SHP77 treated with DMSO at 0.1 percent for 48 hours (cell line): ENCODE measurements around the gene RRP1.

Source experiments
- DNase-seq: peaks from one replicate; lab custom pipeline; 2025; lab: John Stamatoyannopoulos, UW

RRP1 gene

DNA sequence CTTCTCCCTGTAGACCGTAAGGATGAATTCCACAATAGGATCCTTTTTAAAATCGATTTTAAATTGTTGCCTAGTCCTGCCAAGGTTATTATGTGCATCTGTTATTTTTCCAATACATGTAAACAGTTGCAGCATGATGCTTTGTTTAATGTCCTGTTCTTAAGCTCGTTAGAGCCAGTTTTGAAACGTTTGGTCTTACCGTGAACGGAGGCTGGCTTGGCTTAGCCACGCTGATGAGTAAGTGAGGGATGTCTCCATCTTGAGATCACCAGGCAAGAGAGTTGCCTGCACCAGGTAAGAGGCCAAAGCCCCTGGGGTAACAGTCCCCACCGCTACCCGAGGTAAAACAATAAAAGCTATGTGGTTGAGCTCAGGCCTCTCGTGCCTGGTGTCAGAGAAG, 30.6 kb upstream of the RRP1 start:
- no peak for DNase-seq

DNA sequence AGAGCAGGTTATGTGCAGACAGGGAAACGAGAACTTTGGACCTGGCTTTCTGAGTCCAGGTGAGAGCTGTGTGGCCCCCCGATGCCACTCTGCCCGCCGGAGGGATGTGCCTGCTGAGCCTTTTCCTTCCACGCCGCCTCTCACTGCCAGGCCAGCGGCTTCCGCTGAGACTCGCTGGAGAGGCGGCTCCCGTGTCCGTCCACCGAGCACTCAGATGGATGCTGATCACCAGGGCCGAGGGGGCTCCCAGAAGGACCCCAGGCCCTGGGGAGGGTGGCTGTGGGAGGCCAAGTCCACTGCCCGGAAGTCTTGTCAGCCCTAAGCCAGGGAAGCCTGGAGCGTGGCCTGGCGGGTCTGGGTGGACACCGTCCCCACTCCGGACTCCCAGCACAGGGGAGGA, 29.7 kb upstream of the RRP1 start:
- no peak for DNase-seq

DNA sequence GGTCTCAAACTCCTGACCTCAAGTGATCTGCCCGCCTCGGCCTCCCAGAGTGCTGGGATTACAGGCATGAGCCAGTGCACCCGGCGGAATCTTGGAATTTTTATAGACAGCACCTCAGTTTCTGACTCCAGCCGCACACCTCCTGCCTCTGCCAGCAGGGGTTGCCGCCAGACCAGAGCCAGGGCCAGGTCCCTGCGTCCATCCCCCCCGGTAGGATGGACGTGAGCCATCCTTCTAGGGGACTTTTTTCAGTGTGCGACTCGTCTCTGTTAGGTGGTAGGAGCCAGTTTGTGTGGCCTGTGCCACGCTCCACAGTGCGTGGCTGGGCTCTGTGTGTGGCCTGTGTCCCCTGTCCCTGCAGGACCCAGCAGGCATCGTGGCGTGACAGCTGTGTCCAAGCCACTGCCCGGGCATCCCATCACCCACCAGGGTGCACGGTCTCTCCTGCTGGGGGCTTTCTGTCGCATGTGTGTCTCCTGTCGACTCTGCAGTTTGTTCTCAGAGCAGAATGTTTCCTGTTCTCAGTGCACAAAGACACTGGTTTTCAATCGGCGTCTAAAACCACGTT, 28.9 kb upstream of the RRP1 start:
- no peak for DNase-seq

DNA sequence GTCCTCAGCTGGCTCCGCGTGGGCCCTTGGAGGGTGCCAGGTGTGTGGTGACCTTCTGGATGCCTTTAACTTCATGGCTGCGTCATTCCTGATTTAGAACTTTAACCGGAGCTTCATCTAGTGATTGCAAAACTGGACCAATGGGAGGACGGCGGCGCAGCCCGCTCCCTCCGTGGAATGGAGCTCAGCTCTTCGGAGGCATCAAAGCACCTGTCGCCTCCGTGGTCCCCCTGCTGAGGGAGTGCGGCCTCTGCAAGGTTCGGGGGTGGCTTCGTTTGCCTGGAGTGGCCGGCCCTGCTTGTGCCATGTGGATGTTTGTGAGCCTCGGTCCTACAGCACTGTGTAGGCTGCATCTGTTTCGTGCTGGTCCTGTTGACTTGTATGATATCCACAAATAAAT, 27.5 kb upstream of the RRP1 start:
- no peak for DNase-seq

DNA sequence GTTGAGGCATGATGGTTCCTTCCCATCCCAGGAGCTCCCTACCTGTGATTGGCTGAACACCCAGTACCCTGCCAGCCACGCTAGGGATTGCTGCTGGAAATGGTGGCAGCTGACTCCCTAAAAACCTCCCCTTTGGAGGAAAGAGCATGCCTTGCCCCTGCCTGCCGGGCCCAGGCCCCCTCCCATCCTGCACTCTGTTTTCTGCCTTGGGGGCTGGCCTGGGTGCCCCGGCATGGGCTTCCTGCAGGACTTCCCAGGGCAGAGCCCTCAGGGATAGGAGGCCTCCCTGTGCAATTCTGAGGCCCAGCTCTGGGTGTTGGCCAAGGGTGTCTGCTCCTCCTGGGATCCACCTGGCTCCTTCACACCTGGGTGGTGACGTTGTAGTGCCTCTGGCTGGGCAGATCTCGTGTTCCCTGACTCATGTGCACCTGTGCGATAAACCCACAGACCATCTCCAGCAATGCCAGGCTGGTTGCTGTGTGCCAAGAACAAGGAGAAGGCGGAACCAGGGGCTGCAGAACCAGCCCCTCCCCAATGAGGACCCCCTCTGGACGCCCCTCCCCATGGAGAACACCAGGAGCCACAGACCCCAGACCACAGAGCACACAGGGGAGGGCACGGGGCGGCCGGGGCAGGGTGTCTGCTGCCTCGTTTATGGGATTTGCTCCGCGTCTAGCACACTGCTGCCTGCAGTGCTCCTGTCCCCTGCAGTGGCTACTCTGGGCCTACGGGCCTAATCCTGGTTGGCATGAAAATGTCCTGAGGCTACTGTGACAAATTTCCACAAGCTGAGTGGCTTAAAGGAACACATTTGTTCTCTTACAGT, 26.9 kb upstream of the RRP1 start:
- DNase-seq, result no peak

DNA sequence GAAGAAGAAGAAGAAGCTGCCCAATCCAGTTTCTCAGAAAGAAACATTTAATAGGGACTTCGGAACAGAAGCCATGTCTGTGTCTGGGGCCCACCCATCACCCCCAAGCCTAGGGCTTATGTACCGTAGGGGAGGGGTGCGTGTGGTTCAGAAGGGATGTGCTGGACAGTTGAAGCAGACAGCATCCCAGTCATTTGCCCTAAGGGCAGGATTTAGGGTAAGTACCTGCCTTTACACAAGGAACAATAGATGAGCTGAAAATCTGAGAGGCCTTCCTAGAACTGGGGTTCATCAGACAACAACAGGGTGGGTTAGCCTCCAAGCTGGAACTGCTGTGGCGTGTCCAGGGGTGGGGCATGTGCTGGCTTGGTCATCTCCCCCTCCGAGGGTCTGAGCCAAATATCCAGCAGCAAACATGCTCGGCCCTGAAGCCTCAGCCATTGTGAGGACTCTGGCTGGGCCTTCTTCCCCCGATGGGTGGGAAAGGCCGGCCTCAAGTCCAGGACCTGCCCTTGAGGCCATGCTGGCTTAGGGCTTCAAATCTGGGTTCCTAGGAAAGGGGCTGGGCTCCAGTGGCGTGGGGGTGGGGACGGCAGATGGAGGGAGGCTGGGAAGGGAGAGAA, 25.4 kb upstream of the RRP1 start:
- DNase-seq, result no peak

DNA sequence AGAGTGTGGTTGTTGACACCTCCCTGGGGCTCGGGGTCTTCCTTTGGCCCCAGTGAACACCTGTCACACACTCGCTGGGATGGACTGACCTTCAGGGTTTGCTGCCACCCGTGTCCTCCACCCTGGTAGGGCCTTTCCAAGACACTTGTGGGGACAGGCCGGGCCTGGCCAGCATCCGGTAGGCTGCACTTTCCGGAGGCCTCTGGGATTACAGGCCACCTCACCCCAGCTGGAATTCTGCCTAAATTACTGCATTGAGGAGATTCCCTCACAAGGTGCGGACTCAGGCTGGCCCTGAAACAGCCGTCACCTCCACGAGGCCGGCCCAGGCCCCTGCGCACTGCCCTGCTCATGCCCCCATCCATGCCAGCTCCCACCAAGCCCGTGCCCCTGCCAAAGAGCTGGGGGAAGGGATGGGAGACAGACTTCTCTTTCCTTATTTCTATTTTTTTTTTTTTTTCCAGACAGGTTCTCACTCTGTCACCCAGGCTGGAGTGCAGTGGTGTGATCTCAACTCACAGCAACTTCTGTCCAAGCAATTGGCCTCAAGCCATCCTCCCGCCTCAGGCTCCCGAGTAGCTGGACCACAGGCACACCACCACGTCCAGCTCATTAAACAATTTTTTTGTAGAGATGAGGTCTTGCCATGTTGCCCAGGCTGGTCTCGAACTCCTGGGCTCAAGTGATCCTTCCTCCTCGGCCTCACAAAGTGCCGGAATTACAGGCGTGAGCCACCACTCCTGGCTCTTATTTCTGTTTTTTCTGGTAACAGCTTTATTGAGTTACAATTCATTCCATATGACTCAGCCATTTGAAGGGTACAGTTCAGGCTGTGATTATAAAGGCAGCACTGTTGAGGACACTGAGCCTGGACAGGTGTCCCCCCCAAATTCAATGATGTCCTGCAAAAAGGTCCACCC, 24.5 kb upstream of the RRP1 start:
- DNase-seq, result no peak

DNA sequence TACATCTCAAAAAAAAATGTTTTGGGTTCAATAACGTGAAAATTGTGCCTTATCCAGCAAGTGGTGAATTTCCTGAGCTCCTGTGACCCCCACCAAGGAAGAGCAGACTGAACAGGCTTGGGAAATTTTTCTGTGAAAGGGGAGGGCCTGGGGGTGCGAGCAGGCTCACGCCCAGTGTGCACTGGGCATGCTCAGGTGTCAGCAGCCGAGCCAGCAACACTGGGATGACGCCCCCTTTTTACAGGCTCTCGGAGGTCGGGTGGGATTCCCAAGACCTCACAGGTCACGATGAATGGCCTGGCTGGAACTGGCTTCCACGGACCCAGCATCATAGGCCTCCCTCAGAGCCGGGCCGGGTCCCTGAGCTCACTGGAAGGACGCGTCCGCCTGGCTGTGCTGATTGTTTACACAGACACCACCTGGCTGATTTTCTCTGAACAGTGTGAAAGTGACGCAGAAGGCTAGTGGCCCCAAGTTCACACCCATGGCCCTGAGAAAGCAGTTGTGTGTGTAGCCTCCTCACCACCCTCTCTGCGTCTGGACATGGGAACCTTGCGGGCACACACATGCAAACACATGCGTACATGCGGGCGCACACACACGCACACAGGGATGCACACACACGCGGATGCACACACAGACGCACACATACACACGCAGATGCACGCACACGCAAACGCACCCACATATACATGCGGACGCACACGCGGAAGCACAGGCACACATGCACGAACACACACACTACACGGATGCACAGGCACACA, 22.5 kb upstream of the RRP1 start:
- DNase-seq, result peak; percentile 52

DNA sequence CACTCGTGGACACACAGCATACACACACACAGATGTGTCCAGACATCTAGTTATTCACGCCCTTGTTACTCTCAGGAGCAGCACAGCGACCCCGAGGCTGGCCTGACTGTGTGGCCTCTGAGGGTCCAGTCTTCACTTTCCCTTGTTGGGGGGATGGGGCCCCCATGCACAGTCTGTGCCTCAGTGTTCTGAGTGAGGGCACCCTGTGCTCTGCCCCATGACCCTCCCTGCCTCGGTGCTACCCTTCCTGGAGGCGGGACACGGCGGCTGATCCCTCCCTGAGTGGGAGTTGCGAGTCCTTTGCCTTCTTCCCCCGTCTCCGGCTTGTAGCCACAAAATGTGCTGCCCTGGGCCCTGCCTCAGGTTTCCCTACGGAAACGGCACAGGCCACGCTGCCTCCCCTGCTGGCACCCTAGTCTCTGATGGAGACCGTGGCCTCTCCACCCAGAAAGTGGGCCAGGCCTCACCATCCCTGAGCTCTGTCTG, 21.8 kb upstream of the RRP1 start:
- no peak for DNase-seq

DNA sequence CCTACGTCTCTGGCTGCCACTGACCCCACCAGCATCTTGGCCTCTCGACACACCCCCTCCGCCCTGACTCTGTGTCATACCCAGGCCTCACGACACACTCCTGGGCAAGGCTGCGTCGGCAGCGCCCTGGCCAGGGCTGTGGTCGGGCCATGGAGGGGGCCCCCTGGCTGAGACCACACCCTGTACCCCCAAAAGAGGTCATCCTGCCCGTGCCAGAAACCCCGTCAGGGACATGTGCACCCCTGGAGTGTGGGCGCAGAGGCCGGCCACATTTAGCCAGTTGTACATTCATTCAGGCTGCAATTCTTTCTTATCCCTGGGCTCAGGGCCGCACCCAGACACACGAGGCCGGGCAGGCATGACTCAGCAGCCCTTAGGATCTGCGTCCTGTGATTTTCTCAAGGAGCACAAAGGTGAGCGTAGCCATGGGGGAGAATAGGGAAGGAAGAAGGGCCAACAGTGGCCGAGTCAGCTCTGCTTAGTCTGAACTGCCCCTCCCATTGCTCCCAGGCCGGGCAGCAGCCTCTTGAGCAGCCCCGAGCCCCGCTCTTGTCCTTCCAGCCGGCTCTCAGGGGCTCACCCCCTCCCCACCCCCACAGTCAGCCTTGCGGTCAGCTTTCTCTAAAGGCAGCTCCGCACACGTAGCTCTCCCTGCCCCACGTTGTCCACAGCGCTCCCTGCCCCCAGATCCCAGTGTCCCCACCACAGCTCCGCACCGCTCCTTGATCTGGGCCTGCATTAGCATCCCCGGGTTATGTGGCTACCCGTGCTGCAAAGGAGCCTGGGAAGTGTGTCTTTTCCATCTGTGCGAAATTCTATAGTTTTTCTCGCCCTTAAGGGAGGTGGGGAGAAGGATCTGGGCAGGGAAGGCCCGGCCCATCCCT, 21.2 kb upstream of the RRP1 start:
- DNase-seq, result no peak

DNA sequence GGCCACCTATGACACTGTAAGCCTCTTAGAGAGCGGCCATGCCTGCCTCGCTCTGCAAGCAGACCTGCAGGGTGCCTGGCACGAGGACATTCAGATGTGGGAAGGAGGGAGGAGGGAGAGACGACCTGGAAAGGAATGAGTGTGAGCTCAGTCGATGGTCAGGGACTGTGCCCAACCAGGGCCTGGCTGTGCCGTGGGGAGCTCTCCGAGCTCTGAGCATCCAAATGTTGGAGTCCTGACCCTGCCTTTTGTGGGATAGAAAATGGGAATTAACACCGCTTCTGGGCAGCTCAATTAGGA, 20.6 kb upstream of the RRP1 start:
- no peak for DNase-seq

DNA sequence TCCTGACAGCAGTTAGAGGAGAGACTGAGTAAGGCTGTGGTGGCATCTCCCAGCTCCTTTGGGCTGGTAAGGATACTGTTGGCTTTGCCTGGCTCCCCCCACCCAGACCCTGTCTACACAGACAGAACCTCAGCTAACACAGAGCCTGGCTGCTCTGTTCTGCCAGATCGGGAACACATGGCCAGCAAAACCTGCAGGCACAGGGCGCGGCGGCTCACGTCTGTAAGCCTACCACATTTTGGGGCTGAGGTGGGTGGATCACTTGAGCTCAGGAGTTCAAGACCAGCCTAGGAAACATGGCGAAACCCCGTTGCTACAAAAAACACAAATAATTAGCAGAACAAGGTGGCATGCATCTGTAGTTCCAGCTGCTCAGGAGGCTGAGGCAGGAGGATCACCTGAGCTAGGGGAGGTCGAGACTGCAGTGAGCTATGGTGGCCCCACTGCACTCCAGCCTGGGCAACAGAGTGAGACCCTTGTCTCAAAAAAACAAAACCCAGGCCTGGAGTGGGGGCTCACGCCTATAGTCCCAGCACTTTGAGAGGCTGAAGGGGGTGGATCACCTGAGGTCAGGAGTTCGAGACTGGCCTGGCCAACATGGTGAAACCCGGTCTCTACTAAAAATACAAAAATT, 19.9 kb upstream of the RRP1 start:
- no peak for DNase-seq

DNA sequence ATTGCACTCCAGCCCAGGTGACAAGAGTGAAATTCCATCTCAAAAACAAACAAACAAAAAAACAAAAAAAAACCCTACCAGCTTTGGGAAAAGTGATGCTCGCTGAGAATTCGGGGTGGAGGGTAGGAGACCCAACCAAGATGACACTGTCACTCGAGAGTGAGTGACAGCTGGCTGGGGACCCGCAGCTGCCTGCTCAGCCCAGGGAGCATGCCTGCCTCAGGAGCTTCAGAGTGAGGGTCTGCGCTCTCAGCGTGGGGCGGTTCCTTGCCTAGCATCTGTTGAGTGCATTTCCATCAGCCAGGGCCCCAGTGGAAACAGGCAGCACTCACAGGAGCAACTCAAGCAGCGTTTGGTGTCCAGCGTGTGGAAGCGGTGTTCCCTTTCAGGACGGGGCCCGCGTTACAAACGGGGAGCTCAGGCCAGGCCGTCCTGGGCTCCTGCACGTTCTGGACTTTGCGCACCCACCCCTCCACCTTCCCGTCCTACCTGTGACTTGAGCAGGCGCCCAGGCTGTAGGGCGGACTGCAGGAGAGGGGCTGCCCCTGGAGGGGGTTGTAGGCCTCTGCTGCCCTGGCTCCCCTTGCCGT, 19.2 kb upstream of the RRP1 start:
- no peak for DNase-seq

DNA sequence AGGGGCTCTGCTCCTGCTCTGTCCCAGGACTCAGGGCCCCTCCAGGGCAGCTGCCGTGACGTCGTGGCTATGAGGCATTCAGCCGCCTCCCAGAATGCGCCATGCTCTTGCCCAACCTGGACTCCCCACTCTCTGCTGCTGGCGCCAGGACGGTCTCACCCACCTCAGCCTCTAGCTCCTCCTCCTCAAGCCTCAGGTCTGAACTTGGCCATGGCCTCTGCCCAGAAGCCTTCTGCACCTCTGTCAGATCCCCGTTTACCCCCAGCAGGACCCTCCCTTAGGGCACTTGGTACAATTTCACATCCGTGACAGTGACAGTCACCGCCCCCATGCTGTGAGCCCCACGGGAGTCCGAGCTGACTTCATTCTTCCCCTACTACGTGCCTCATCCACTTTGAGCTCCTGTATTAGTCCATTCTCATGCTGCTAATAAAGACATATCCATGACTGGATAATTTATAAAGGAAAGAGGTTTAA, 18.1 kb upstream of the RRP1 start:
- DNase-seq, result no peak

DNA sequence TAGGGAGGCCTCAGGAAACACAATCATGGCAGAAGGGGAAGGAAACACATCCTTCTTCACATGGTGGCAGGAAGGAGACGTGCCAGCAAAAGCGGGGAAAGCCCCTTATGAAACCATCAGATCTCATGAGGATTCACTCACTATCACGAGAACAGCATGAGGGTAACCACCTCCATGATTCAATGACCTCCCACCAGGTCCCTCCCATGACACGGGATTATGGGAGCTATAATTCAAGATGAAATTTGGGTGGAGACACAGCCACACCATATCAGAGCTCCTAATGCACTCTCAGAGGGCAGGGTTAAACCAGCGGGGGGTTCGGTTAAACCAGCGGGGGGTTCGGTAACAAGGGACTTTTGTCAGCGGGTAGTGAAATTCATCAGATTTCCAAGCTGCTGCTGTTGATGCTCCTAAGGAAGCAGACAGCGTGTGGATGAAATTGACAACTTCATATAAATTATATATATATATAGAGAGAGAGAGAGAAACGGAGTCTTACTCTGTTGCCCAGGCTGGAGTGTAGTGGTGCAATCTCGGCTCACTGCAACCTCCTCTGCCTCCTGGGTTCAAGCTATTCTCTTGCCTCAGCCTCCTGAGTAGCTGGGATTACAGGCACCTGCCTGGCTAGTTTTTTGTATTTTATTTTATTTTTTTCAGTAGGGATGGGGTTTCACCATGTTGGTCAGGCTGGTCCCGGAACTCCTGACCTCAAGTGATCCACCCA, 17.5 kb upstream of the RRP1 start:
- no peak for DNase-seq

DNA sequence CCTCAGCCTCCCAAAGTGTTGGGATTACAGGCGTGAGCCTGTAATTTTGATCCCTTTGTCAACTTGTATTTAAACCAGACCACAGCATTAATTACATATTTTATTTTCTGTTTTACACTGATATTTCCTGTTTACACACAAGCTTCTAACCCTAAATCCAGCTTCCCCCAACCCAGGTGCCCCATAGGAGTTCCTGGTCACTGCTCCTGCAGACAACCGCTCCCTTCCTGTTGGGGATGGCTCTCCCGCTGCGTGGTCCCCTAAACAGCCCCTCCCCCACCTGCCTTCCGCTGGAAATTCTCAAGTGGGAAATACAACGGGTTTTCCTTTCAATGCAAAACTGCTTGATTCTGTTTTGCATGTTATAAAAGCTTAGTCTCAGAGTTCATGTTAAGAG, 17.0 kb upstream of the RRP1 start:
- no peak for DNase-seq

DNA sequence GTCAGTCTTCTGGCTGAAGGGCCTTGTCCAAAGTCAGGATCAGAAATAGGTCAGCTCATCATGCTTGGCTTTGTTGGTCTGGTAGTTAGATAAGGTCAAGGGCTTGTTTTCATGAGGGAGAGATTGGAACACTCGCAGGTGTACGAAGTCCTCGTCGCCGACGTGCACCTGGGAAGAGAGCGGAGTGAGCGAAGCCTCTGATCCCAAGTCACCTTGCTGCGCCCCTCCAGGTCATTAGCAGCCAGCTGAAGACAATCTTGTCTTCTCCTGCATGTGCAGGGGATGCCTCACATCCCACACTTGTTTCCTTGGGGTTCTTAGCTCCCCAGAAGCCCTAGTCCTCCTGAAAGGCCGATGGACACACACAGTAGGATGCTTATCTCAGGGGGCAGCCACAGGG, 15.2 kb upstream of the RRP1 start:
- no peak for DNase-seq

DNA sequence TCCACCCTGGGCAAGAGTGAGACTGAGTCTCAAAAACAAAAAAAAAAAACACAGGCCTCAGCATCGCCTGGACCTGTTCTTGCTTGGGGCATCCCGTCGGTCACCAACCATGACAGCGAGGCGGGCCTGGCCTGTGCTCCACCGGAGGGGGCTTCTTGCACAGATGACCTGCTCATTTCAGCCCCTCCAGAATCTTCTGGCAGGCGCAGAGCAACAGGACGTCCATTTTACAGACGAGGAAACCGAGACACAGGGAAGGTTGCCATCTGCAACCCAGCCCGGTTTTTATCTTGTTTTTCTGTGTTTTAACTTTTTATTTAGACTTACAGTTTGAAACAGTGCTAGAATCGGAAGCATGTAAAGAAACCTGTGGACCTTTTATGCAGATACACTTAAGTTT, 14.2 kb upstream of the RRP1 start:
- DNase-seq, result no peak

DNA sequence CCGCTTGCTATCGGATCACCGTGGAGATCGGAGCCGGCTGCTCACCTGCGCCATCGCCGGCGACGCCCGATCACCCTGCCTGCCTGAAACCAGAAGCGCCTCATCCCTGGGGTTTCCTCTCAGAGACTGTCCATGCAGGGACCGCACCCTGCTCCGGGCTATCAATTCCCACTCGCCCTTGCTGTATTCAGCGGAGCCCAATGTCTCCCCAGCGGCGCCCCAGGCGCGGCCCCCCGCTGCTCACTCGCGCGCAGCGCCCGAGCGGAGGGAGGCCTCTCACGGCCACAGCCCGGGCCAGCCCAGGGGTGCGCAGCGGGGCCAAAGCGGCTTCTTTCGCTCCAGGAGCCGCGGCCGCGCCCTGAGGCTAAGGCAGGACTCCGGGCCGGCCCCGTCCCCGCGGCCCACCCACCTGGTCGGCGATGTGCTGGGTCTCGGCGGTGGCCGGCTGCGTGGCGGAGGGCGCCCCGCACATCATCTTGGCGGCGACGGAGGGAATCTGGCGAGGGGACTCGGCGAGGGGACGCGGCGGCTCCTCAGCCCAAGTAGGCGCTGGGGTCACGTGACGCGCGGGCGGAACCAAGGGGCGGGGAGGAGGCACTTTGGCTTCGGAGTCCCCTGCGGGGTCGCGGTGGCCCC, 13.5 kb upstream of the RRP1 start, which contains the start of gene CSTB:
Gene CSTB, minus strand, starts transcription at position 514 of the 636 bp plus-strand sequence. Its CDS starts 39 bp downstream, at position 475.
- DNase-seq, result no peak
